ENCODE data around the gene WDR82. TPM values are rescaled to one million over a fixed set of nuclear protein-coding genes. Genes with fewer than 3 reads are reported as not detected.

WDR82 gene
- total and polyA plus RNA-seq, 9 of the 15 experiments (the other 6 are each of a cell fraction or from before 2014, with no cell fraction given): 6.4 to 62.9 (median 37.1) TPM

DNA sequence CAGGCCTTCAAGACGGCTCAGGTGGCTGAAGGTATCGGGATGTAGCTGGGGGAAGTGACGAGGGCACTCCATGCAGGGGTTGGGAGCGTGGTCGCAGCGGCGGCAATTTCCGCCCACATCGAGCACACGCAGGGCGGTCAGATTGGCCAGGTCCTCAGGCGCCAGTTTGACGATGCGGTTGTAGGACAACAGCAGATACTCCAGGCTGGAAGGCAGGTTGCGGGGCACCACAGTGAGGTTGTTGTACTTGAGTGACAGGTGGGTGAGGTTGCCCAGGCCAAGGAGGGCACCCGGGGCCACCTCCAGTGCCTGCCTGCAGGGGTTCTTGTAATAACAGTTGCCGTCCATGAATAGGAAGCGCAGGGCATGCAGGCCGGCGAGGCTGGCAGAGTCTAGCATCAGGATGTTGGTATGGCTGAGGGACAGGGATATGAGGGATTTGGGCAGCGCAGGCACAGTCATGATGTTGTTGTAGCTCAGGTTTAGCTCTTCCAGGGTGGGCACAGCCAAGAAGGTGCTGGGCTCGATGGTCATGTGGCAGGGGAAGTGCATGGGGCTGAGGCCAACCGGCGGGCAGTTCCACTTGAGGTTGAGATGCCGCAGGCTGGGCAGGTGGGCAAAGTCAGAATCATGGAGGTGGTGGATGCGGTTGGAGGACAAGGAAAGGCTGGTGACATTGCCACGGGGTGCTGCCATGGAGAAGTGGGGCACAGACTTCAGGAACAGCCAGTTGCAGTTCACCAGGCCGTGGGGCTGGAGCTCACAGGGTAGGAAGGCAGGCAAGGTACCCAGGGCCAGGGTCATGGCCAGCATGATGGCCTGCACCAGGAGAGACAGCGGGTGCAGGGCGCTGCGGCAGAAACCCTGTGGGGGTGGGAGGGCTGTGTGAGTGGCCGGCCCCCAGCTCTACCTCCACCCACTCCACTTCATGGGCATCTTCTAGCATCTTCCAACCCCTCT, 54.7 kb downstream of the WDR82 start:
- Histone ChIP-seq H4K20me1 (replicated peaks; ENCODE audit: control insufficient read depth, insufficient read depth, low read length) (no peaks in the 10 kb centered on the region), H3K4me1 (replicated peaks in 1 of 2; ENCODE audit: control insufficient read depth in 2 of 2, insufficient read depth in 2 of 2, low read length in 2 of 2) (peaks cover 11 to 57% of the 10 kb centered on the region in 2 experiments), H3K79me2 (ENCODE audit: control insufficient read depth, insufficient read depth, low read length) (no peaks in the 10 kb centered on the region), H2AFZ (ENCODE audit: low read depth, low read length) (no peak overlapping the region), H3K9me3 (replicated peaks; ENCODE audit: control insufficient read depth, insufficient read depth, low read depth, low read length) (no peaks in the 10 kb centered on the region), H3K27ac (ENCODE audit: extremely low read depth, low read depth, low read length) (no peak overlapping the region), H3K36me3 (ENCODE audit: control insufficient read depth, insufficient read depth, low read length) (no peaks in the 10 kb centered on the region), H3K4me3 (no peak overlapping the region), H3K9ac (ENCODE audit: insufficient read depth in 1 of 2, low read depth in 2 of 2, low read length in 2 of 2) (0 out of 4 replicates have a peak overlapping the region, but pooled peaks of 1 of the 2 experiments have one; percentile 9), H3K4me2 (ENCODE audit: insufficient read depth, low read length) (no peak overlapping the region), H3K27me3 (ENCODE audit: control insufficient read depth in 2 of 2, insufficient read depth in 2 of 2, low read length in 2 of 2) (no peaks in the 10 kb centered on the region), H3K9me1 (ENCODE audit: control insufficient read depth, insufficient read depth, low read length) (no peaks in the 10 kb centered on the region)
- in situ Hi-C loops (cut with MboI): no loop called here
- DNase-seq (ENCODE audit: extremely low read depth in 1 of 4, low spot score in 3 of 4) (no peak), ATAC-seq (no peak), FAIRE-seq (no peak)
- CTCF ChIA-PET (ENCODE audit: low intra/inter-chr PET ratio): no interaction called here
- no TSS peak for BruUV-seq (replicated peaks)
- POLR2A ChIA-PET: interaction anchor here (0.6 to 0.7 kb wide), 3 partner anchors 250 to 271 kb away, joined by 3 to 4 read pairs (median 3); no protein-coding TSS in a partner anchor
- WGBS (ENCODE audit: insufficient coverage, low coverage, missing lambda C conversion rate): 46% methylated on average over 22 of the region's 32 CpGs
- intact Hi-C loops (cut with micrococcal nuclease): loop anchor here (5.0 kb wide), 3 partner anchors 164 to 224 kb away; partner anchors contain the start of gene SEMA3G
- TF ChIP-seq CBX5 (IDR thresholded peaks at IDR 0.05; ENCODE audit: borderline replicate concordance, low read depth): no peak
- TF ChIP-seq NBN (IDR thresholded peaks at IDR 0.05; ENCODE audit: low read depth): no peak
- TF ChIP-seq EWSR1 (IDR thresholded peaks at IDR 0.05; ENCODE audit: borderline replicate concordance, low read depth, partially characterized antibody): no peak
- TF ChIP-seq IFI16 (CRISPR knock-in tag; IDR thresholded peaks at IDR 0.05): no peak
- no peak for TF ChIP-seq ZNF444 (CRISPR knock-in tag; IDR thresholded peaks at IDR 0.05)
- TF ChIP-seq BACH1 (tag; IDR thresholded peaks at IDR 0.05): no peak
- no peak for TF ChIP-seq HMG20A (CRISPR knock-in tag; conservative IDR thresholded peaks at IDR 0.05)
- TF ChIP-seq SRF (CRISPR knock-in tag; IDR thresholded peaks at IDR 0.05): no peak
- TF ChIP-seq, protein P1, sequence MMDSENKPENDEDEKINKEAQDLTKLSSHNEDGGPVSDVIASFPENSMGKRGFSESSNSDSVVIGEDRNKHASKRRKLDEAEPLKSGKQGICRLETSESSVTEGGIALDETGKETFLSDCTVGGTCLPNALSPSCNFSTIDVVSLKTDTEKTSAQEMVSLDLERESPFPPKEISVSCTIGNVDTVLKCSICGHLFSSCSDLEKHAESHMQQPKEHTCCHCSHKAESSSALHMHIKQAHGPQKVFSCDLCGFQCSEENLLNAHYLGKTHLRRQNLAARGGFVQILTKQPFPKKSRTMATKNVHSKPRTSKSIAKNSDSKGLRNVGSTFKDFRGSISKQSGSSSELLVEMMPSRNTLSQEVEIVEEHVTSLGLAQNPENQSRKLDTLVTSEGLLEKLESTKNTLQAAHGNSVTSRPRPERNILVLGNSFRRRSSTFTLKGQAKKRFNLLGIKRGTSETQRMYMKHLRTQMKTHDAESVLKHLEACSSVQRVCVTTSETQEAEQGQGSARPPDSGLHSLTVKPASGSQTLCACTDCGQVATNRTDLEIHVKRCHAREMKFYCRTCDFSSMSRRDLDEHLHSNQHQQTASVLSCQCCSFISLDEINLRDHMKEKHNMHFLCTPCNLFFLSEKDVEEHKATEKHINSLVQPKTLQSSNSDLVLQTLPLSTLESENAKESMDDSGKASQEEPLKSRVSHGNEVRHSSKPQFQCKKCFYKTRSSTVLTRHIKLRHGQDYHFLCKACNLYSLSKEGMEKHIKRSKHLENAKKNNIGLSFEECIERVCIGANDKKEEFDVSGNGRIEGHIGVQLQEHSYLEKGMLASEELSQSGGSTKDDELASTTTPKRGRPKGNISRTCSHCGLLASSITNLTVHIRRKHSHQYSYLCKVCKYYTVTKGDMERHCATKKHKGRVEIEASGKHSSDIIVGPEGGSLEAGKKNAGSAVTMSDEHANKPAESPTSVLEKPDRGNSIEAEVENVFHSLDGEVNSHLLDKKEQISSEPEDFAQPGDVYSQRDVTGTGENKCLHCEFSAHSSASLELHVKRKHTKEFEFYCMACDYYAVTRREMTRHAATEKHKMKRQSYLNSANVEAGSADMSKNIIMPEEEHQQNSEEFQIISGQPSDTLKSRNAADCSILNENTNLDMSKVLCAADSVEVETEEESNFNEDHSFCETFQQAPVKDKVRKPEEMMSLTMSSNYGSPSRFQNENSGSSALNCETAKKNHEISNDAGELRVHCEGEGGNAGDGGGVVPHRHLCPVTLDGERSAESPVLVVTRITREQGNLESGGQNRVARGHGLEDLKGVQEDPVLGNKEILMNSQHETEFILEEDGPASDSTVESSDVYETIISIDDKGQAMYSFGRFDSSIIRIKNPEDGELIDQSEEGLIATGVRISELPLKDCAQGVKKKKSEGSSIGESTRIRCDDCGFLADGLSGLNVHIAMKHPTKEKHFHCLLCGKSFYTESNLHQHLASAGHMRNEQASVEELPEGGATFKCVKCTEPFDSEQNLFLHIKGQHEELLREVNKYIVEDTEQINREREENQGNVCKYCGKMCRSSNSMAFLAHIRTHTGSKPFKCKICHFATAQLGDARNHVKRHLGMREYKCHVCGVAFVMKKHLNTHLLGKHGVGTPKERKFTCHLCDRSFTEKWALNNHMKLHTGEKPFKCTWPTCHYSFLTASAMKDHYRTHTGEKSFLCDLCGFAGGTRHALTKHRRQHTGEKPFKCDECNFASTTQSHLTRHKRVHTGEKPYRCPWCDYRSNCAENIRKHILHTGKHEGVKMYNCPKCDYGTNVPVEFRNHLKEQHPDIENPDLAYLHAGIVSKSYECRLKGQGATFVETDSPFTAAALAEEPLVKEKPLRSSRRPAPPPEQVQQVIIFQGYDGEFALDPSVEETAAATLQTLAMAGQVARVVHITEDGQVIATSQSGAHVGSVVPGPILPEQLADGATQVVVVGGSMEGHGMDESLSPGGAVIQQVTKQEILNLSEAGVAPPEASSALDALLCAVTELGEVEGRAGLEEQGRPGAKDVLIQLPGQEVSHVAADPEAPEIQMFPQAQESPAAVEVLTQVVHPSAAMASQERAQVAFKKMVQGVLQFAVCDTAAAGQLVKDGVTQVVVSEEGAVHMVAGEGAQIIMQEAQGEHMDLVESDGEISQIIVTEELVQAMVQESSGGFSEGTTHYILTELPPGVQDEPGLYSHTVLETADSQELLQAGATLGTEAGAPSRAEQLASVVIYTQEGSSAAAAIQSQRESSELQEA (IDR thresholded peaks at IDR 0.05; ENCODE audit: low read depth): no peak
- TF ChIP-seq TCFL5 (CRISPR knock-in tag; conservative IDR thresholded peaks at IDR 0.05): no peak
- no peak for TF ChIP-seq ZNF224 (CRISPR knock-in tag; IDR thresholded peaks at IDR 0.05)
